Fibroblast of skin of back (primary cell): ENCODE data around the gene USP17L15. TPM values are rescaled to one million over a fixed set of nuclear protein-coding genes. Genes with fewer than 3 reads are reported as not detected.
"Not testable (repeated sequence)": the region's sequence is repeated elsewhere in the genome, so short reads cannot be mapped to it uniquely, and the experiment has no call there.

Source experiments
- DNase-seq: peaks from one replicate; pipeline ENCODE4 v3.0.0-alpha.2; 2013
- polyA plus RNA-seq, 2 experiments: library from polyadenylated mRNA; unstranded; fragments of 120-200 nt; gene quantifications; one replicate each; pipeline ENCODE4 v1.2.1, GENCODE V29; 2013; ENCODE audit not compliant: insufficient read length in 2 of 2

Gene USP17L15
- polyA plus RNA-seq (2013, experiment 1 of 2; ENCODE audit: insufficient read length), result not detected
- not detected for polyA plus RNA-seq (2013, experiment 2 of 2; ENCODE audit: insufficient read length)

DNA sequence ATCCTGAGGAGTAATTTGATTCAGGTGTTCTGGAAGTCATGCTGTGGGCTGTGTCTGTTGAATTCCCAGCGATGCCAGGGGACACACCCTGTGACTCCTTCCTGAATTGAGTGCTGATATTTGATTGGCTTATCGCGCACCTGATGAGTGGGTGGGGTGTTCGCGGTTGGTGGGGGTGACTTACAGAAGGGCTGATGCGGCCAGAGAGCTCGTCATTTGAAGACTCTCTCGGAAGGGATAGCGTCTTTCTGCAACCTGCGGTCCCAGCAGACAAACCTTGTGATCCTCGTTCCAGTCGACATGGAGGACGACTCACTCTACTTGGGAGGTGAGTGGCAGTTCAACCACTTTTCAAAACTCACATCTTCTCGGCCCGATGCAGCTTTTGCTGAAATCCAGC is at the start of gene USP17L15:
Gene USP17L15, plus strand, starts transcription at position 301 of the 400 bp plus-strand sequence. Its CDS starts 0 bp downstream, at position 301.
- DNase-seq, result not testable (repeated sequence)

GRCh38 chr4:9210357-9210756 is 23.8 kb upstream of the USP17L15 start, which contains the start of gene USP17L10:
TSS of gene USP17L10 (plus strand) at chr4:9210657. CDS start at chr4:9210657, 0 bp downstream.
- DNase-seq, result not testable (repeated sequence)

DNA sequence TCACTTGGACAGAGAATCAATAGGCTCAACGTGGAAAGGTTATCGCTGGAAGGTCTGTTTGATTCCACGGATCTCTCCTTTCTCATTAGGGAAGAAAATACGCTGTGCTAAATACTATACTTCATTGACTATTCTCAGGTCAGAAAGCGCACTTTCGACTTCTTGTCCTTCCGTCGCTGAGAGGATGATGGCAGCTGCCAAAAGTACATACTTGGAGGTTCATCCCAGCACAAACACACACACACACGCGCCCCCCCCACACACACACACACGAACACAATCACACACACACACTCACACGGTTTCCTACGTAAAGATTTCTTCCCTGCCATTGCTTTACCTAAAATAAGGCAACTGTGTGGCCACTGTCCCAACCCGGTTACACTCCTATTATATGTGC is 19.5 kb upstream of the USP17L15 start:
- DNase-seq, result not testable (repeated sequence)

DNA sequence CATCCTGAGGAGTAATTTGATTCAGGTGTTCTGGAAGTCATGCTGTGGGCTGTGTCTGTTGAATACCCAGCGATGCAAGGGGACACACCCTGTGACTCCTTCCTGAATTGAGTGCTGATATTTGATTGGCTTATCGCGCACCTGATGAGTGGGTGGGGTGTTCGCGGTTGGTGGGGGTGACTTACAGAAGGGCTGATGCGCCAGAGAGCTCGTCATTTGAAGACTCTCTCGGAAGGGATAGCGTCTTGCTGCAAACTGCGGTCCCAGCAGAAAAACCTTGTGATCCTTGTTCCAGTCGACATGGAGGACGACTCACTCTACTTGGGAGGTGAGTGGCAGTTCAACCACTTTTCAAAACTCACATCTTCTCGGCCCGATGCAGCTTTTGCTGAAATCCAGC is 19.1 kb upstream of the USP17L15 start, which contains the start of gene USP17L11:
Gene USP17L11, plus strand, starts transcription at position 301 of the 400 bp plus-strand sequence. Its CDS starts 0 bp downstream, at position 301.
- DNase-seq, result not testable (repeated sequence)

DNA sequence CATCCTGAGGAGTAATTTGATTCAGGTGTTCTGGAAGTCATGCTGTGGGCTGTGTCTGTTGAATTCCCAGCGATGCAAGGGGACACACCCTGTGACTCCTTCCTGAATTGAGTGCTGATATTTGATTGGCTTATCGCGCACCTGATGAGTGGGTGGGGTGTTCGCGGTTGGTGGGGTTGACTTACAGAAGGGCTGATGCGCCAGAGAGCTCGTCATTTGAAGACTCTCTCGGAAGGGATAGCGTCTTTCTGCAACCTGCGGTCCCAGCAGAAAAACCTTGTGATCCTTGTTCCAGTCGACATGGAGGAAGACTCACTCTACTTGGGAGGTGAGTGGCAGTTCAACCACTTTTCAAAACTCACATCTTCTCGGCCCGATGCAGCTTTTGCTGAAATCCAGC is 14.3 kb upstream of the USP17L15 start, which contains the start of gene USP17L12:
Gene USP17L12, plus strand, starts transcription at position 301 of the 400 bp plus-strand sequence. Its CDS starts 0 bp downstream, at position 301.
- not testable (repeated sequence) for DNase-seq

DNA sequence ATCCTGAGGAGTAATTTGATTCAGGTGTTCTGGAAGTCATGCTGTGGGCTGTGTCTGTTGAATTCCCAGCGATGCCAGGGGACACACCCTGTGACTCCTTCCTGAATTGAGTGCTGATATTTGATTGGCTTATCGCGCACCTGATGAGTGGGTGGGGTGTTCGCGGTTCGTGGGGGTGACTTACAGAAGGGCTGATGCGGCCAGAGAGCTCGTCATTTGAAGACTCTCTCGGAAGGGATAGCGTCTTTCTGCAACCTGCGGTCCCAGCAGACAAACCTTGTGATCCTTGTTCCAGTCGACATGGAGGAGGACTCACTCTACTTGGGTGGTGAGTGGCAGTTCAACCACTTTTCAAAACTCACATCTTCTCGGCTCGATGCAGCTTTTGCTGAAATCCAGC is 9.6 kb upstream of the USP17L15 start, which contains the start of gene USP17L13:
Gene USP17L13, plus strand, starts transcription at position 301 of the 400 bp plus-strand sequence. Its CDS starts 0 bp downstream, at position 301.
- DNase-seq, result not testable (repeated sequence)

- not testable (repeated sequence) for DNase-seq
These were observed 3.9 kb upstream of the USP17L15 start for GRCh38 chr4:9230249-9230648.

GRCh38 chr4:9238461-9238860 is 4.3 kb downstream of the USP17L15 start:
- not testable (repeated sequence) for DNase-seq

- DNase-seq, result not testable (repeated sequence)
These were observed 9.4 kb downstream of the USP17L15 start, which contains the start of gene USP17L17 for GRCh38 chr4:9243579-9243978. TSS of gene USP17L17 (plus strand) at chr4:9243879. CDS start at chr4:9243879, 0 bp downstream.

DNA sequence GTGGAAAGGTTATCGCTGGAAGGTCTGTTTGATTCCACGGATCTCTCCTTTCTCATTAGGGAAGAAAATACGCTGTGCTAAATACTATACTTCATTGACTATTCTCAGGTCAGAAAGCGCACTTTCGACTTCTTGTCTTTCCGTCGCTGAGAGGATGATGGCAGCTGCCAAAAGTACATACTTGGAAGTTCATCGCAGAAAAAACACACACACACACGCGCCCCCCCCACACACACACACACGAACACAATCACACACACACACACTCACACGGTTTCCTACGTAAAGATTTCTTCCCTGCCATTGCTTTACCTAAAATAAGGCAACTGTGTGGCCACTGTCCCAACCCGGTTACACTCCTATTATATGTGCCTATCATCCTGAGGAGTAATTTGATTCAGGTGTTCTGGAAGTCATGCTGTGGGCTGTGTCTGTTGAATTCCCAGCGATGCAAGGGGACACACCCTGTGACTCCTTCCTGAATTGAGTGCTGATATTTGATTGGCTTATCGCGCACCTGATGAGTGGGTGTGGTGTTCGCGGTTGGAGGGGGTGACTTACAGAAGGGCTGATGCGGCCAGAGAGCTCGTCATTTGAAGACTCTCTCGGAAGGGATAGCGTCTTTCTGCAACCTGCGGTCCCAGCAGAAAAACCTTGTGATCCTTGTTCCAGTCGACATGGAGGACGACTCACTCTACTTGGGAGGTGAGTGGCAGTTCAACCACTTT is 13.9 kb downstream of the USP17L15 start, which contains the start of gene USP17L18:
Gene USP17L18, plus strand, starts transcription at position 678 of the 728 bp plus-strand sequence. Its CDS starts 0 bp downstream, at position 678.
- not testable (repeated sequence) for DNase-seq

DNA sequence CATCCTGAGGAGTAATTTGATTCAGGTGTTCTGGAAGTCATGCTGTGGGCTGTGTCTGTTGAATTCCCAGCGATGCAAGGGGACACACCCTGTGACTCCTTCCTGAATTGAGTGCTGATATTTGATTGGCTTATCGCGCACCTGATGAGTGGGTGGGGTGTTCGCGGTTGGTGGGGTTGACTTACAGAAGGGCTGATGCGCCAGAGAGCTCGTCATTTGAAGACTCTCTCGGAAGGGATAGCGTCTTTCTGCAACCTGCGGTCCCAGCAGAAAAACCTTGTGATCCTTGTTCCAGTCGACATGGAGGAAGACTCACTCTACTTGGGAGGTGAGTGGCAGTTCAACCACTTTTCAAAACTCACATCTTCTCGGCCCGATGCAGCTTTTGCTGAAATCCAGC is 18.9 kb downstream of the USP17L15 start, which contains the start of gene USP17L19:
Gene USP17L19, plus strand, starts transcription at position 301 of the 400 bp plus-strand sequence. Its CDS starts 0 bp downstream, at position 301.
- DNase-seq, result not testable (repeated sequence)

- DNase-seq, result not testable (repeated sequence)
These were observed 23.6 kb downstream of the USP17L15 start, which contains the start of gene USP17L20 for GRCh38 chr4:9257824-9258223. TSS of gene USP17L20 (plus strand) at chr4:9258124. CDS start at chr4:9258124, 0 bp downstream.

DNA sequence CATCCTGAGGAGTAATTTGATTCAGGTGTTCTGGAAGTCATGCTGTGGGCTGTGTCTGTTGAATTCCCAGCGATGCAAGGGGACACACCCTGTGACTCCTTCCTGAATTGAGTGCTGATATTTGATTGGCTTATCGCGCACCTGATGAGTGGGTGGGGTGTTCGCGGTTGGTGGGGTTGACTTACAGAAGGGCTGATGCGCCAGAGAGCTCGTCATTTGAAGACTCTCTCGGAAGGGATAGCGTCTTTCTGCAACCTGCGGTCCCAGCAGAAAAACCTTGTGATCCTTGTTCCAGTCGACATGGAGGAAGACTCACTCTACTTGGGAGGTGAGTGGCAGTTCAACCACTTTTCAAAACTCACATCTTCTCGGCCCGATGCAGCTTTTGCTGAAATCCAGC is 28.4 kb downstream of the USP17L15 start, which contains the start of gene USP17L21:
Gene USP17L21, plus strand, starts transcription at position 301 of the 400 bp plus-strand sequence. Its CDS starts 0 bp downstream, at position 301.
- not testable (repeated sequence) for DNase-seq

DNA sequence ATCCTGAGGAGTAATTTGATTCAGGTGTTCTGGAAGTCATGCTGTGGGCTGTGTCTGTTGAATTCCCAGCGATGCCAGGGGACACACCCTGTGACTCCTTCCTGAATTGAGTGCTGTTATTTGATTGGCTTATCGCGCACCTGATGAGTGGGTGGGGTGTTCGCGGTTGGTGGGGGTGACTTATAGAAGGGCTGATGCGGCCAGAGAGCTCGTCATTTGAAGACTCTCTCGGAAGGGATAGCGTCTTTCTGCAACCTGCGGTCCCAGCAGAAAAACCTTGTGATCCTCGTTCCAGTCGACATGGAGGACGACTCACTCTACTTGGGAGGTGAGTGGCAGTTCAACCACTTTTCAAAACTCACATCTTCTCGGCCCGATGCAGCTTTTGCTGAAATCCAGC is 33.1 kb downstream of the USP17L15 start, which contains the start of gene USP17L22:
Gene USP17L22, plus strand, starts transcription at position 301 of the 400 bp plus-strand sequence. Its CDS starts 0 bp downstream, at position 301.
- not testable (repeated sequence) for DNase-seq

- not testable (repeated sequence) for DNase-seq
These were observed 37.5 kb downstream of the USP17L15 start for GRCh38 chr4:9271719-9272118.
